Measurements from ENCODE around the gene PEG3.

The PEG3 gene

GRCh38 chr19:56808717-56809392 is 31.7 kb downstream of the PEG3 start:
- H3K4me3 Mint-ChIP-seq: no peak overlapping the region
- H3K9me3 Mint-ChIP-seq: peaks cover 81% of the 10 kb centered on the region
- H3K27ac Mint-ChIP-seq: no peak overlapping the region
- no peaks in the 10 kb centered on the region for H3K36me3 Mint-ChIP-seq (ENCODE audit: low read depth)
- no peaks in the 10 kb centered on the region for H3K27me3 Mint-ChIP-seq (ENCODE audit: low read depth)
- H3K4me1 Mint-ChIP-seq (ENCODE audit: low read depth): no peaks in the 10 kb centered on the region
- no peak for DNase-seq (ENCODE audit: low spot score)

- peaks cover 72% of the 10 kb centered on the region for H3K9me3 Mint-ChIP-seq
- H3K4me1 Mint-ChIP-seq (ENCODE audit: low read depth): no peaks in the 10 kb centered on the region
- no peaks in the 10 kb centered on the region for H3K27me3 Mint-ChIP-seq (ENCODE audit: low read depth)
Observed at GRCh38 chr19:56806639-56807038, 33.9 kb downstream of the PEG3 start.

More at GRCh38 chr19:56806639-56807038, 33.9 kb downstream of the PEG3 start:
- no peak for DNase-seq (ENCODE audit: low spot score)
- no peak overlapping the region for H3K4me3 Mint-ChIP-seq
- H3K27ac Mint-ChIP-seq: no peak overlapping the region
- peaks cover under 1% of the 10 kb centered on the region for H3K36me3 Mint-ChIP-seq (ENCODE audit: low read depth)
